SU-DHL-6 (cell line): ENCODE data around the gene SLC16A4.

ENCODE experiments used
- EZH2phosphoT487 ChIP-seq: fragments of 200-600 bp; sonication (generic), shearing (Covaris generic); conservative IDR thresholded peaks from 2 replicates; pipeline ENCODE4 v1.6.1; 2018; ENCODE audit warnings: mild to moderate bottlenecking, antibody characterized with exemption, low read length, moderate library complexity, mixed read lengths
- TF ChIP-seq, protein P1 (sequence below): fragments of 200-600 bp; sonication (generic); IDR thresholded peaks from one replicate; pipeline ENCODE4 v1.5.1; 2017; ENCODE audit warnings: antibody characterized with exemption, mild to moderate bottlenecking, low read length, moderate library complexity; ENCODE audit not compliant: insufficient read depth, poor library complexity, severe bottlenecking

DNA sequence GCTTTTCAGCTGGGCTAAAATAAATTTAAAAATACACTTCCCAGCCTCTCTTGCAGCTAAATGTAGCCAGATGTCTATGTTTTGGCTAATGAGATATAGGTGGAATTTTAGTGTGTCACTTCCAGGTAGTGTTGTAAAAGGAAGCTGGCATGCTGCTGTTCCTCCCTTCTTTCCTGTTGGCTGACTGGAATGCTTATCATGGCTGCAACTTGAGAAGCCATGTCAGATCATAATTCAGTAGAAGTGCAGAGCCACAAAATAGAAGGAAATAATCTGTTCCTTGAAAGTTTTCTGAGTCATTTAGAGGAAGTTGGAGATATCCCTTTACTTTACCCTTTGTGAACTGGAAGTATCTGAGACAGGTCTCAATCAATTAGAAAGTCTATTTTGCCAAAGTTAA, 62.6 kb downstream of the SLC16A4 start:
- TF ChIP-seq, protein P1, sequence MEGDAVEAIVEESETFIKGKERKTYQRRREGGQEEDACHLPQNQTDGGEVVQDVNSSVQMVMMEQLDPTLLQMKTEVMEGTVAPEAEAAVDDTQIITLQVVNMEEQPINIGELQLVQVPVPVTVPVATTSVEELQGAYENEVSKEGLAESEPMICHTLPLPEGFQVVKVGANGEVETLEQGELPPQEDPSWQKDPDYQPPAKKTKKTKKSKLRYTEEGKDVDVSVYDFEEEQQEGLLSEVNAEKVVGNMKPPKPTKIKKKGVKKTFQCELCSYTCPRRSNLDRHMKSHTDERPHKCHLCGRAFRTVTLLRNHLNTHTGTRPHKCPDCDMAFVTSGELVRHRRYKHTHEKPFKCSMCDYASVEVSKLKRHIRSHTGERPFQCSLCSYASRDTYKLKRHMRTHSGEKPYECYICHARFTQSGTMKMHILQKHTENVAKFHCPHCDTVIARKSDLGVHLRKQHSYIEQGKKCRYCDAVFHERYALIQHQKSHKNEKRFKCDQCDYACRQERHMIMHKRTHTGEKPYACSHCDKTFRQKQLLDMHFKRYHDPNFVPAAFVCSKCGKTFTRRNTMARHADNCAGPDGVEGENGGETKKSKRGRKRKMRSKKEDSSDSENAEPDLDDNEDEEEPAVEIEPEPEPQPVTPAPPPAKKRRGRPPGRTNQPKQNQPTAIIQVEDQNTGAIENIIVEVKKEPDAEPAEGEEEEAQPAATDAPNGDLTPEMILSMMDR: no peak
- TF ChIP-seq EZH2phosphoT487: no peak
